Measurements from ENCODE around the gene CD300LG. TPM values are rescaled to one million over a fixed set of nuclear protein-coding genes. Genes with fewer than 3 reads are reported as not detected.
"Not testable (repeated sequence)": the region's sequence is repeated elsewhere in the genome, so short reads cannot be mapped to it uniquely, and the experiment has no call there.

Gene CD300LG
- total RNA-seq: not detected in 2 replicates

DNA sequence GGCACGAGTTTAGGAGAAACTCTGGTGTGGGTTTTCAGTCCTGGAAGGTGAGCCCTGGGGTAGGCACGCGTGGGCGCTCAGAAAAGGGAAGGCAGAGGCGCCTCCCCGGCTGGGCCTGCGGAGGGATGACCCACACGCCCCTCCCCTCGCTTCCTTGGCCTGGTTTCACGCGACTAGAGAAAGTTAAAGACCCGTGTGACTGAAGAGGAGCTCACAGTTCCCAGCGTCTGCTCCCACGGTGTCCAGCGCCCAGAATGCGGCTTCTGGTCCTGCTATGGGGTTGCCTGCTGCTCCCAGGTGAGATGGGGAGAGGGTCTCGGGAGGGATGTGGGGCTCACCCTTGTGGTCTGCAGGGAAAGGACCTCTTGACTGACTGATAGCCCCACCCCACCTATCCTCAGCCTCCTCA is at the start of gene CD300LG:
TSS of gene CD300LG (plus strand) at position 214 of the 409 bp plus-strand sequence. CDS start at position 255, 41 bp downstream.
- DNase-seq (ENCODE audit: low read depth) (no peak), FAIRE-seq (no peak)
- H3K36me3 ChIP-seq (ENCODE audit: control insufficient read depth, insufficient read depth, low read length): no peaks in the 10 kb centered on the region
- peaks cover 5% of the 10 kb centered on the region for H3K27me3 ChIP-seq (ENCODE audit: control insufficient read depth, insufficient read depth, low read length)
- H3K4me3 ChIP-seq (ENCODE audit: low read depth, low read length): no peak within 1 kb of the TSS
- TF ChIP-seq, protein P1, sequence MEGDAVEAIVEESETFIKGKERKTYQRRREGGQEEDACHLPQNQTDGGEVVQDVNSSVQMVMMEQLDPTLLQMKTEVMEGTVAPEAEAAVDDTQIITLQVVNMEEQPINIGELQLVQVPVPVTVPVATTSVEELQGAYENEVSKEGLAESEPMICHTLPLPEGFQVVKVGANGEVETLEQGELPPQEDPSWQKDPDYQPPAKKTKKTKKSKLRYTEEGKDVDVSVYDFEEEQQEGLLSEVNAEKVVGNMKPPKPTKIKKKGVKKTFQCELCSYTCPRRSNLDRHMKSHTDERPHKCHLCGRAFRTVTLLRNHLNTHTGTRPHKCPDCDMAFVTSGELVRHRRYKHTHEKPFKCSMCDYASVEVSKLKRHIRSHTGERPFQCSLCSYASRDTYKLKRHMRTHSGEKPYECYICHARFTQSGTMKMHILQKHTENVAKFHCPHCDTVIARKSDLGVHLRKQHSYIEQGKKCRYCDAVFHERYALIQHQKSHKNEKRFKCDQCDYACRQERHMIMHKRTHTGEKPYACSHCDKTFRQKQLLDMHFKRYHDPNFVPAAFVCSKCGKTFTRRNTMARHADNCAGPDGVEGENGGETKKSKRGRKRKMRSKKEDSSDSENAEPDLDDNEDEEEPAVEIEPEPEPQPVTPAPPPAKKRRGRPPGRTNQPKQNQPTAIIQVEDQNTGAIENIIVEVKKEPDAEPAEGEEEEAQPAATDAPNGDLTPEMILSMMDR (IDR thresholded peaks at IDR 0.05; ENCODE audit: insufficient read depth, low read length, severe bottlenecking): no peak

- not testable (repeated sequence) for H3K36me3 ChIP-seq (ENCODE audit: control insufficient read depth, insufficient read depth, low read length); FAIRE-seq; H3K27me3 ChIP-seq (ENCODE audit: control insufficient read depth, insufficient read depth, low read length); H3K4me3 ChIP-seq (ENCODE audit: low read depth, low read length); DNase-seq (ENCODE audit: low read depth)
Measured at GRCh38 chr17:43798024-43798423, 49.0 kb upstream of the CD300LG start.

- FAIRE-seq (no peak), DNase-seq (ENCODE audit: low read depth) (no peak)
- Histone ChIP-seq H3K27me3 (ENCODE audit: control insufficient read depth, insufficient read depth, low read length) (no peaks in the 10 kb centered on the region), H3K4me3 (ENCODE audit: low read depth, low read length) (no peak overlapping the region), H3K36me3 (ENCODE audit: control insufficient read depth, insufficient read depth, low read length) (no peaks in the 10 kb centered on the region)
- TF ChIP-seq, protein P1 (IDR thresholded peaks at IDR 0.05; ENCODE audit: insufficient read depth, low read length, severe bottlenecking): no peak
Measured at GRCh38 chr17:43799047-43799446, 47.9 kb upstream of the CD300LG start.

GRCh38 chr17:43800736-43801135 is 46.2 kb upstream of the CD300LG start:
- no peak for DNase-seq (ENCODE audit: low read depth)
- FAIRE-seq: no peak
- no peaks in the 10 kb centered on the region for H3K36me3 ChIP-seq (ENCODE audit: control insufficient read depth, insufficient read depth, low read length)
- no peak overlapping the region for H3K4me3 ChIP-seq (ENCODE audit: low read depth, low read length)
- H3K27me3 ChIP-seq (ENCODE audit: control insufficient read depth, insufficient read depth, low read length): no peaks in the 10 kb centered on the region
- TF ChIP-seq, protein P1 (IDR thresholded peaks at IDR 0.05; ENCODE audit: insufficient read depth, low read length, severe bottlenecking): no peak

- no peaks in the 10 kb centered on the region for H3K36me3 ChIP-seq (ENCODE audit: control insufficient read depth, insufficient read depth, low read length)
- TF ChIP-seq, protein P1 (IDR thresholded peaks at IDR 0.05; ENCODE audit: insufficient read depth, low read length, severe bottlenecking): no peak
- DNase-seq (ENCODE audit: low read depth): no peak
- no peaks in the 10 kb centered on the region for H3K27me3 ChIP-seq (ENCODE audit: control insufficient read depth, insufficient read depth, low read length)
- FAIRE-seq: no peak
- no peak overlapping the region for H3K4me3 ChIP-seq (ENCODE audit: low read depth, low read length)
Measured at GRCh38 chr17:43801844-43802243, 45.1 kb upstream of the CD300LG start.

DNA sequence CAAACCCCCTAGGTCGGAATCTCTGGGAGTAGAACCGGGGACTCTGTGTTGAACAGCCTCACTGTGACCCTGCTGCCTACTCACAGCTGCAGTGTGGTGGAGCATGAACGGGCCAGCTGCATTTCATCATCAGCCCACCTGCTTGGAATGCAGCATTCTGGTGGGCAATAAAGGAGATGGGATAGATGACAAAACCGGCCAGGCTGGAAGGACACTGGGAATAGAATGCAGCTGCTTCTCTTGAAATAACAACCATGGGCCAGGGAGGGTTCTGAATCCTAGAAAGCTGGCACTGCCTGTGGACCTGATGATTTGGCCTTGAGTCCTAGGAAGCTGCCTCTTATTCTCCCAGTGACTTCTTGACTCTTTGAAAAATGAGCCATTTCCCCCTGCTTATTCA is 43.2 kb upstream of the CD300LG start:
- TF ChIP-seq, protein P1 (IDR thresholded peaks at IDR 0.05; ENCODE audit: insufficient read depth, low read length, severe bottlenecking): no peak
- Histone ChIP-seq H3K4me3 (ENCODE audit: low read depth, low read length) (no peak overlapping the region), H3K27me3 (ENCODE audit: control insufficient read depth, insufficient read depth, low read length) (no peaks in the 10 kb centered on the region), H3K36me3 (ENCODE audit: control insufficient read depth, insufficient read depth, low read length) (peaks cover 6% of the 10 kb centered on the region)
- DNase-seq (ENCODE audit: low read depth) (no peak), FAIRE-seq (no peak)

All from bronchial epithelial cell (primary cell).